HG03575 (cell line): ENCODE measurements around the gene SLC41A2.
"Not testable (repeated sequence)": the region's sequence is repeated elsewhere in the genome, so short reads cannot be mapped to it uniquely, and the experiment has no call there.

ENCODE experiments used
- ATAC-seq: cut with Tn5 transposase; IDR thresholded peaks from one replicate; pipeline ENCODE4 v1.9.1; 2021; ENCODE audit not compliant: unreplicated experiment, insufficient number of reproducible peaks, low FRiP score; ENCODE audit errors: extremely low read depth

SLC41A2 gene

GRCh38 chr12:104958001-104958804, at the start of gene SLC41A2:
Gene SLC41A2 (minus strand): TSS chr12:104958290. CDS start chr12:104928527, 29,763 bp downstream.
- peak; percentile 36 for ATAC-seq

- ATAC-seq: no peak
These were observed 43.4 kb upstream of the SLC41A2 start for GRCh38 chr12:105001476-105001875.

- ATAC-seq: no peak
These were observed 41.2 kb upstream of the SLC41A2 start for GRCh38 chr12:104999347-104999685.

- ATAC-seq: no peak
These were observed 40.6 kb upstream of the SLC41A2 start for GRCh38 chr12:104998423-104999346.

- no peak for ATAC-seq
These were observed 39.5 kb upstream of the SLC41A2 start for GRCh38 chr12:104997541-104997940.

GRCh38 chr12:104994336-104994735, 36.2 kb upstream of the SLC41A2 start:
- ATAC-seq: no peak

- ATAC-seq: no peak
These were observed 33.6 kb upstream of the SLC41A2 start for GRCh38 chr12:104991565-104992128.

- ATAC-seq: no peak
These were observed 32.9 kb upstream of the SLC41A2 start for GRCh38 chr12:104990950-104991349.

- ATAC-seq: no peak
These were observed 28.2 kb upstream of the SLC41A2 start, which contains the start of gene NOPCHAP1 for GRCh38 chr12:104986022-104986941. Gene NOPCHAP1 (plus strand): TSS chr12:104986316. CDS start chr12:104986353, 37 bp downstream.

- ATAC-seq: no peak
These were observed 27.1 kb upstream of the SLC41A2 start for GRCh38 chr12:104985206-104985605.

GRCh38 chr12:104977688-104978087, 19.6 kb upstream of the SLC41A2 start:
- ATAC-seq: not testable (repeated sequence)

- ATAC-seq: no peak
These were observed 18.6 kb upstream of the SLC41A2 start for GRCh38 chr12:104976703-104977102.

- no peak for ATAC-seq
These were observed 17.7 kb upstream of the SLC41A2 start for GRCh38 chr12:104975587-104976343.

- peak; percentile 92 for ATAC-seq
These were observed 16.7 kb upstream of the SLC41A2 start for GRCh38 chr12:104974626-104975290.

GRCh38 chr12:104973250-104973649, 15.2 kb upstream of the SLC41A2 start:
- ATAC-seq: no peak

GRCh38 chr12:104971306-104971705, 13.2 kb upstream of the SLC41A2 start:
- no peak for ATAC-seq

GRCh38 chr12:104969343-104969742, 11.3 kb upstream of the SLC41A2 start:
- no peak for ATAC-seq
